ENCODE data around the gene KCNH2. TPM values are rescaled to one million over a fixed set of nuclear protein-coding genes. Genes with fewer than 3 reads are reported as not detected.
A peak's percentile ranks its signal among the peaks of the same experiment; 100 is the strongest.

KCNH2 gene
- total RNA-seq, 6 donors from 2014 or later: 0.59 to 5.7 (median 3.1) TPM

DNA sequence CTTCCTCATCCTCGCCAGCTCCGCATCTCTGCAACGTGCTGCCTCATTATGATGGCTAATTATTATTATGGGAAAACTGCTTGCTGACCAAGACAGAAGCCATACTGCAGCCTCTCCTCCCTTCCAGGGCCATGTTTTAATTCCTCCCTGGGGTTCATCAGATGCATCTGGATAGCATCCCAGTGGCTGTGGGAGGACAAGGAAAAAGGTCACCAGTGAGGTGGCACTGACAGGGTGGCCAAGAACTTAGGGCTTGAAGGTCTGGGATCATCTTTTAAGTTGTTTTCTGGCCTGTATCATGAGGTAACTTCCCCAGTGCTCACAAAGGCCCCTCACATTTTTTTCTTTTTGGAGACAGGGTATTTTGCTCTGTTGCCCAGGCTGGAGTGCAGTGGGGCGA is 39.6 kb downstream of the KCNH2 start:
- WGBS, 2 donors: 46 to 55% methylated on average over 4 of the region's 4 CpGs
- TF ChIP-seq EP300 (IDR thresholded peaks at IDR 0.05) (no peak), CTCF (IDR thresholded peaks at IDR 0.05) (no peak), POLR2A (IDR thresholded peaks at IDR 0.05) (no peak)
- Histone ChIP-seq H3K4me1 (peaks cover 0 to 14% (median 8%) of the 10 kb centered on the region in 4 donors), H3K4me3 (no peak overlapping the region), H3K27me3 (no peaks in the 10 kb centered on the region), H3K27ac (no peak overlapping the region), H3K36me3 (no peaks in the 10 kb centered on the region), H3K9me3 (no peaks in the 10 kb centered on the region)
- DNase-seq (no peak), ATAC-seq (ENCODE audit: low FRiP score in 2 of 2) (no peak)

- no peak for TF ChIP-seq POLR2A (IDR thresholded peaks at IDR 0.05)
- no peak for TF ChIP-seq EP300 (IDR thresholded peaks at IDR 0.05)
- no peak overlapping the region for H3K27ac ChIP-seq
- DNase-seq: no peak
- H3K9me3 ChIP-seq: no peaks in the 10 kb centered on the region
- H3K4me1 ChIP-seq: peaks cover 0 to 14% (median 8%) of the 10 kb centered on the region in 4 donors
- H3K27me3 ChIP-seq: no peaks in the 10 kb centered on the region
- WGBS, 2 donors: 8 to 11% methylated on average over 8 to 15 of the region's 15 CpGs
- H3K4me3 ChIP-seq: no peak overlapping the region
- H3K36me3 ChIP-seq: no peaks in the 10 kb centered on the region
- ATAC-seq (ENCODE audit: low FRiP score in 2 of 2): peak in 1 of 2 donors; percentile 54
Observed at GRCh38 chr7:150937848-150938561, 40.1 kb downstream of the KCNH2 start.

DNA sequence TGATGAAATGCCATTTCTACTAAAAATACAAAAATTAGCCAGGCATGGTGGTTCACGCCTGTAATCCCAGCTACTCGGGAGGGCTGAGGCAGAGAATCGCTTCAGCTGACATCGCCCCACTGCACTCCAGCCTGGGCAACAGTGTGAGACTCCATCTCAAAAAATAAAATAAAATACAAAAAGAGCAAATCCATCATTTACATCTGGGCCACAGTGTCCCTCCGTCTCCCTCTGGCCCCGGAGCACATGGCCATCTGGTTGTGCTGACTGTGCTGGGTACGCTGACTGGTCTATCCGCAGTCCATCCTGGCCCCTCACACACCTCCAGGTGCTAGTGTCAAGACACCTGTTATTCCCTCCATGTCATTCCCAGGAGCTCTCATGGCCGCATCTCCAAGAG is 42.1 kb downstream of the KCNH2 start:
- TF ChIP-seq POLR2A (IDR thresholded peaks at IDR 0.05) (no peak), CTCF (IDR thresholded peaks at IDR 0.05) (no peak), EP300 (IDR thresholded peaks at IDR 0.05) (no peak), POLR2AphosphoS5 (IDR thresholded peaks at IDR 0.05) (no peak)
- Histone ChIP-seq H3K4me1 (peaks cover 0 to 8% (median 6%) of the 10 kb centered on the region in 4 donors), H3K27ac (no peak overlapping the region), H3K36me3 (no peaks in the 10 kb centered on the region), H3K9me3 (no peaks in the 10 kb centered on the region), H3K27me3 (no peaks in the 10 kb centered on the region), H3K4me3 (no peak overlapping the region)
- 88 to 89% methylated on average over 9 of the region's 9 CpGs for WGBS, 2 donors
- no peak for ATAC-seq (ENCODE audit: low FRiP score in 2 of 2)
- no peak for DNase-seq

DNA sequence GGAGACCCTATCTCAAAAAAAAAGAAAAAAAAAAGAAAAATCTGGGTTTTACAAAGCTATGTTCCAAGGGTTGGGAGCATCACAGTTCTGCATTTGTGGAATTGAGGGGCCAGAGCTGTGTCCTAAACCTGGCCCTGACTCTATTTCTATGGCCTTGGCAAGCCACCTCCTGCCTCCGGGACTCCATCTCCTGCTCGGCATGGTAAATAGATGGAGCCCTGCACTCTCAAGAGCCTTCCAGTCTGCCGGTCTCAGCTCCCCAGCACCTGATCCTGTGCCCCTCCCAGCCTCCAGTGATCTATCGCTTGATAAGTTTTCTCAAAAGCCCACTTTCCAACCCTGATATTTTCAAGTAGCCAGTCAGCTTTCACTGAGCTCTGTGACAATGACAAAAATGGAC is 43.0 kb downstream of the KCNH2 start:
- 79% methylated on average over 4 of the region's 4 CpGs for WGBS, 2 donors
- peaks cover 0 to 8% (median 6%) of the 10 kb centered on the region in 4 donors for H3K4me1 ChIP-seq
- no peak for TF ChIP-seq EP300 (IDR thresholded peaks at IDR 0.05)
- TF ChIP-seq POLR2A (IDR thresholded peaks at IDR 0.05): no peak
- no peak for TF ChIP-seq CTCF (IDR thresholded peaks at IDR 0.05)
- no peak for TF ChIP-seq POLR2AphosphoS5 (IDR thresholded peaks at IDR 0.05)
- no peaks in the 10 kb centered on the region for H3K9me3 ChIP-seq
- H3K36me3 ChIP-seq: no peaks in the 10 kb centered on the region
- no peak overlapping the region for H3K27ac ChIP-seq
- ATAC-seq (ENCODE audit: low FRiP score in 2 of 2) (no peak), DNase-seq (no peak)
- no peak overlapping the region for H3K4me3 ChIP-seq
- H3K27me3 ChIP-seq: no peaks in the 10 kb centered on the region

DNA sequence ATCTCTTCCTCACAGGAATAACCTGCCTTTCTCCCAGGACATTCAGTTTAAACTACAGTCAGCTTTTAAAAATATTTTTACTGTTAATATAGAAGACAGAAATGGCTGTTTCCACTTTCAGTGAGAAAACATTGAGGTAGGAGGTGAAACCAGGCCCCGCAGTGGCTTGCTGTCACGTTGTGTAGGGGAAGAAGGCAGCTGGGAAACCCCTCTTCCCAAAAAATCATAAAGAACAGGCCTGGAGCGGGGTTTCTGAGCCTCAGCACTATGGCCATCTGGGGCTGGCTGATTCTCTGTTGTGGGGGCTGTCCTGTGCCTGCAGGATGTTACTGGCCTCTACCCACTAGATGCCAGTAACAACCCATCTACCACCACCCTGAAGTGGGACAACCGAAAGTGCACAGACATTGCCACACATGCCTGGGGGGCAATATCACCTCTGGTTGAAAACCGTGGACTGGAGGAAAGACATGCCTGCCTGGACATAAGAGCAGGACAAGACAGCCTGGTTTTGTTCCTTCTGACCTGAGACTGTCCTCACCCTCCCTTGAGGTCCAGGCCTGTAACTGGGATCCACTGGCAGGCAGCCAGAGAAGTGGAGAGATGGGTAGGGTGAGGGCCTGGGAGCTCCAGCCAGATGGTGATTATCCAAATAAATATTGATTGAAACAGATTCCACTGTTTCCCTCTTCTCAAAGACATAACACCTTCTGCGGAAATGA is 43.9 kb downstream of the KCNH2 start:
- Histone ChIP-seq H3K27me3 (no peaks in the 10 kb centered on the region), H3K4me3 (no peak overlapping the region), H3K4me1 (peaks cover 0 to 8% (median 6%) of the 10 kb centered on the region in 4 donors), H3K36me3 (no peaks in the 10 kb centered on the region), H3K9me3 (no peaks in the 10 kb centered on the region), H3K27ac (no peak overlapping the region)
- no peak for TF ChIP-seq CTCF (IDR thresholded peaks at IDR 0.05)
- no peak for TF ChIP-seq EP300 (IDR thresholded peaks at IDR 0.05)
- no peak for TF ChIP-seq POLR2AphosphoS5 (IDR thresholded peaks at IDR 0.05)
- no peak for TF ChIP-seq POLR2A (IDR thresholded peaks at IDR 0.05)
- 86 to 89% methylated on average over 6 of the region's 6 CpGs for WGBS, 2 donors
- ATAC-seq (ENCODE audit: low FRiP score in 2 of 2): no peak
- DNase-seq: no peak
